ENCODE data around the gene MRGPRG.

The MRGPRG gene

DNA sequence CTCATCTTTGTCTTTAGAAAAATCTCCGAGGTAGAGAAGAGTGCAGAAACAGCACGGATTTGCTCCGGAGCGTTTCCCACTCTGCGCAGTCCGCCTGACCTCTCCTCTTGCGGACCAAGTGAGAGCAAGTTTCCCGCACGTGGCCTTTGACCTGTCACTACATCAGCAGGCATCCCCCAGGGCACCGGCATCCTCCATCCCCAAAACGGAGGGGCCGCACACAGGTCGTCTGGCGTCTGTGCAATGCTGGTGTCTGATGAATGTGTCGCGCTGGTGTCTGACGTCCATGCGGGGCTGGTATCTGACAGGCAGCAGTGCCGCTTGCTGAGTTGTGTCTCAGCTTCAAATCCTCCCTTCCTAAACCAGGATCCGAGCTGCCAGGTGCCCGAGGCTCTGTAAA lies 14.3 kb upstream of the MRGPRG start:
- Histone ChIP-seq H3K36me3 (ENCODE audit: control insufficient read depth in 1 of 2, insufficient read depth in 2 of 2, low read length in 2 of 2) (no peaks in the 10 kb centered on the region), H3K4me3 (ENCODE audit: low read depth in 1 of 2, low read length in 2 of 2) (no peak overlapping the region), H3K27ac (ENCODE audit: low read depth, low read length) (no peak overlapping the region), H3K27me3 (ENCODE audit: control insufficient read depth in 1 of 2, insufficient read depth in 2 of 2, low read length in 2 of 2) (no peaks in the 10 kb centered on the region), H3K4me1 (ENCODE audit: control insufficient read depth in 1 of 2, insufficient read depth in 2 of 2, low read length in 2 of 2) (no peaks in the 10 kb centered on the region), H3K9me3 (ENCODE audit: control insufficient read depth in 1 of 2, low read length in 2 of 2) (no peaks in the 10 kb centered on the region), H3K9ac (ENCODE audit: low read depth in 1 of 2, low read length in 2 of 2) (no peak overlapping the region)

DNA sequence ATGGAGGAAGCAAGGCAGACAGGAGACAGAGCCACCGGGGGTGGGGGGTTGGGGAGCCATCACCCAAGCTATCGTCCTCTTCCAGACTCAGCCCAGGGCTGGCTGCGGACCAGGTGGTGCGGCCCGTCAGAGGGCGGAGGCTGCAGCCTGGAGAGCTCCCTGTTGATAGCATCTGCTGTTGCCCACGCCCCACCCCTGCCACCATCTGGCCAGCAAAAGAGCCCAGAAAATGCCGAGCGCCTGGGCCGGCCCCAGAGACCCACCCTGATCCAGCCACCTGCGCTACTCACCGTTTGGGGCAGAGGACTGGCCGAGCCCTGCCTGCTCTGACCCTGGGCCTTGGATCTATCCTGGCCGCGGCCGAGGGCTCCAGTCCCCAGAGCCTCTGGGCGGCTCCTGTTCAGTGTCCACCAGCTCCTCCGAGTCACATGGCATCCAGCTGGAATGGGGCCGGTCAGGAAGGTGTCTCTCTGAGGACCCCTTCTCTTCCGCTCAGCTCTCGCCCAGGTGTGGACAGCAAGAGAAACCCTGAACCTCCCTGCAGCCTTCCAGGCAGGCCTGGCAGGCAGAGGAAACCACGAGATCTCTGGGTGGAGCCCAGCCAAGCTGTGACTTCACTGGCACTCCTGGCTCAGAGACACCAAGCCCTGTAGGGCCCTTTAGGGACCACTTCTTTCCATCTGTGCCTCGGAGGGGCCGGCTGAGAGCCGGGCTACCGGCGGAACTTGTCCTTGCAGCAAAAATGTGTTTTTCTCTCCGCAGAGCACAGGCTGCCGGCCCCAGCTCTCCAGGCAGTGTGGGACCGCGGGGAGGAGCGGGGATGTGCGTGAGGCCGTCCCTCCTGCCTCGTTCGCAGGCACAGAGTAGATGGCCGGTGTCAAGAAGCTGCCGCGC lies 13.5 kb upstream of the MRGPRG start, which contains the start of gene MRGPRE:
Gene MRGPRE (minus strand): TSS at position 567 of the 894 bp plus-strand sequence. CDS start 3,618 bp downstream, outside the sequence.
- H3K9me3 ChIP-seq (ENCODE audit: control insufficient read depth in 1 of 2, low read length in 2 of 2): no peaks in the 10 kb centered on the region
- no peak within 1 kb of the TSS for H3K4me3 ChIP-seq (ENCODE audit: low read depth in 1 of 2, low read length in 2 of 2)
- no peak within 1 kb of the TSS for H3K27ac ChIP-seq (ENCODE audit: low read depth, low read length)
- no peaks in the 10 kb centered on the region for H3K36me3 ChIP-seq (ENCODE audit: control insufficient read depth in 1 of 2, insufficient read depth in 2 of 2, low read length in 2 of 2)
- H3K4me1 ChIP-seq (ENCODE audit: control insufficient read depth in 1 of 2, insufficient read depth in 2 of 2, low read length in 2 of 2): no peaks in the 10 kb centered on the region
- H3K27me3 ChIP-seq (ENCODE audit: control insufficient read depth in 1 of 2, insufficient read depth in 2 of 2, low read length in 2 of 2): no peaks in the 10 kb centered on the region
- H3K9ac ChIP-seq (ENCODE audit: low read depth in 1 of 2, low read length in 2 of 2): no peak within 1 kb of the TSS

DNA sequence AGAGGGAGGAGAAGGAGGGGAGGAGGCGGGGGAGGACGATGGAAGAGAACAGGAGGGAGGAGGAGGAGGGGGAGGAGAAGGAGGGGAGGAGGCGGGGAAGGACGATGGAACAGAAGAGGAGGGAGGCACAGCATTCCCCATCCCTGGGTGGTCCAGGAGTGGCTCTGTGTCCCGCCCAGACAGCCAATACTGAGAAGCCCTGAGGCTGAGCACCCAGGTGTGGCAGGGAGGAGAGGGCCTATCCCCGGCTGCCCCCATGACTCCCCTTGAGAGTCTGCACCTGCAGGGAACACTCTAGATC lies 12.9 kb upstream of the MRGPRG start:
- Histone ChIP-seq H3K4me1 (ENCODE audit: control insufficient read depth in 1 of 2, insufficient read depth in 2 of 2, low read length in 2 of 2) (no peaks in the 10 kb centered on the region), H3K4me3 (ENCODE audit: low read depth in 1 of 2, low read length in 2 of 2) (no peak overlapping the region), H3K27ac (ENCODE audit: low read depth, low read length) (no peak overlapping the region), H3K27me3 (ENCODE audit: control insufficient read depth in 1 of 2, insufficient read depth in 2 of 2, low read length in 2 of 2) (no peaks in the 10 kb centered on the region), H3K36me3 (ENCODE audit: control insufficient read depth in 1 of 2, insufficient read depth in 2 of 2, low read length in 2 of 2) (no peaks in the 10 kb centered on the region), H3K9me3 (ENCODE audit: control insufficient read depth in 1 of 2, low read length in 2 of 2) (no peaks in the 10 kb centered on the region), H3K9ac (ENCODE audit: low read depth in 1 of 2, low read length in 2 of 2) (no peak overlapping the region)

DNA sequence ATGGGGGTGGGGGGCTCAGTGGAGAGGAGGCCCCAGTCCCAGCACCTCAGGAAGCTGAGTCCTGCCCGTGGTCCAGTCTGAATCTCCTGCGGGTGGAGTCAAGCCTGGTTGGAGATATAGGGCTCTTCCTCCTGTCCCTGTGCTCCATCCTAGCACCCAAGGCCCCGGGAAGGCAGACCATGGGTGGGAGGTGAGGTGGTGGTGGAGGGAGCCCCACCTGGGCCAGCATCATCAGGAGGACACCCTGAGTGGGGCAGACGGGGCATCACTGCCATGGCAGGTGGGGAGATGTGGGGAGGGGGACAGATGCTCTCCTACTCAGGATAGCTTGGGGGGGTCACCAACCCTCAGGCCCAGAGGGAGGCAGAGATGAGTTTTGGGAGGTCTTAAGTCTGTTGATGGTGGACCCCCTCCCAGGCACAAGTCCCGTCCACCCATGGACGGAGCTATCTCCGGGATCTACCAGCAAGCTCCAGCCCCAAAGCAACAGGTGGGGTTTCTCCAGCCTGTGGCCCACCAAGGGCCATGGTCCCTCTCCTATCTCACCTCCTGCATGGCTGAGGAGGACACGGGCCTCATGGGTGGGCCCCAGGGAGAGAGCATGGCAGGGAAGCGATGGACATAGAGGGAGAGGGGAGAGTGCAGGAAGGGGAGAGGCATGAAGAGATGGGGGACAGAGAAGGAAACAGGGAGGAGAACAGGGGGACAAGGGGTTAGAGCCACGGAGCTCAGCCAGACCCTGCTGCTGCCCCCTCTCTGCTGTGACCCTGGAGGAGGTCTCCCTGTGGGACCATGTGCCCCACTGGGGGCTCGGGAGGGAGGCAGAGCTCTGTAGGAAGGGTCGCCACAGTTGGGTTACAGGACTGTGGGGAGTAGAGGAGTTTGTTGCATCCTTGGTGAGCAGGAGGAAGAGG lies 12.3 kb upstream of the MRGPRG start:
- Histone ChIP-seq H3K9ac (ENCODE audit: low read depth in 1 of 2, low read length in 2 of 2) (no peak overlapping the region), H3K4me1 (ENCODE audit: control insufficient read depth in 1 of 2, insufficient read depth in 2 of 2, low read length in 2 of 2) (no peaks in the 10 kb centered on the region), H3K4me3 (ENCODE audit: low read depth in 1 of 2, low read length in 2 of 2) (no peak overlapping the region), H3K27me3 (ENCODE audit: control insufficient read depth in 1 of 2, insufficient read depth in 2 of 2, low read length in 2 of 2) (peaks cover 0 to 1% of the 10 kb centered on the region in 2 donors), H3K27ac (ENCODE audit: low read depth, low read length) (no peak overlapping the region), H3K36me3 (ENCODE audit: control insufficient read depth in 1 of 2, insufficient read depth in 2 of 2, low read length in 2 of 2) (no peaks in the 10 kb centered on the region), H3K9me3 (ENCODE audit: control insufficient read depth in 1 of 2, low read length in 2 of 2) (no peaks in the 10 kb centered on the region)

DNA sequence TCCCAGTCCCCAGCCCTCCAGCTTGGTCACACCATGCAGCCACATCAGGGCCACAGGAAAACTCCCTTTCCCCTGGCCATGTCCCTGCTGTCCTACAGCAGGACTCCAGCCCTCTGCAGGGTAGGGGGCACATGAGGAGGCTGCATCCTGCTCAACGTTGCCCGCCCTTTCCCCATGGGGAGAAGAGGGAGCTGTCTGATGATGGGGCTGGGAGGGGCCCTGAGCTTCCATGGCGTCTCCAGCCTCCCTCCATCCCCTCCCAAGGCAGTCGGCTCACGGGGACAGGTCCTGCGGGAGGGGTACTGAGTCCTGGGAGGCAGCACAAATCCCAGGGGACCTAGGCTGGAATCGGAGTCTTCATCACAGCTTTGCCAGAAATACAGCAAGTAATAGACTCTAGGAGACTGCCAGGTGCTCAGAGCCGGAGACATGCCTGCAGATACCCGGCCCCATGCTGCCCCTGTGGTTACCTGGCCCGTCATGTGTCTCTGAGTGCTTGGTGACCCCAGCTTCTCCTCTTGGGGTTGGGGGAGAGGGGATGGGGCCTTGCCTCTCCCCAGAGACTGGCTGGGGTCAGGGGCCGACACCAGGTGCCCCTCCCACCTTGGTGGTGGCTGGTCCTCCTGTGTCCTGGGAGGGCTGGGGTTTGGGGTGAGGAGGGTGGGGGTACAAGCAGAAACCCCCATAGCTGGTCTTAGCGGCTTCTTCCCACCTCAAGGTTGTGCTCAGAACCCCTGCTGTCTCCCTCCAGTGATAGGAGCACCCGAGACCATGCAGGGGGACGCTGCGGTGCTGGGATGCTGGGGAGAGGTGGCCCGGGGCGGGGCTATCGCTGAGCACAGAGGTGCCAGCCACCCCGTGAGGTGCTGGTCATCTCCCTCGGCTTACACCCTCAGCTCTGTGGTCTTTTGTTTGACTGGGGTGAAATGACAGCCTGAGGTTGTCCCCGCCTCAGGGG lies 11.3 kb upstream of the MRGPRG start:
- peaks cover 0 to 3% of the 10 kb centered on the region in 2 donors for H3K27me3 ChIP-seq (ENCODE audit: control insufficient read depth in 1 of 2, insufficient read depth in 2 of 2, low read length in 2 of 2)
- H3K36me3 ChIP-seq (ENCODE audit: control insufficient read depth in 1 of 2, insufficient read depth in 2 of 2, low read length in 2 of 2): no peaks in the 10 kb centered on the region
- H3K4me1 ChIP-seq (ENCODE audit: control insufficient read depth in 1 of 2, insufficient read depth in 2 of 2, low read length in 2 of 2): no peaks in the 10 kb centered on the region
- H3K9me3 ChIP-seq (ENCODE audit: control insufficient read depth in 1 of 2, low read length in 2 of 2): no peaks in the 10 kb centered on the region
- H3K4me3 ChIP-seq (ENCODE audit: low read depth in 1 of 2, low read length in 2 of 2): no peak overlapping the region
- H3K9ac ChIP-seq (ENCODE audit: low read depth in 1 of 2, low read length in 2 of 2): no peak overlapping the region
- H3K27ac ChIP-seq (ENCODE audit: low read depth, low read length): no peak overlapping the region

DNA sequence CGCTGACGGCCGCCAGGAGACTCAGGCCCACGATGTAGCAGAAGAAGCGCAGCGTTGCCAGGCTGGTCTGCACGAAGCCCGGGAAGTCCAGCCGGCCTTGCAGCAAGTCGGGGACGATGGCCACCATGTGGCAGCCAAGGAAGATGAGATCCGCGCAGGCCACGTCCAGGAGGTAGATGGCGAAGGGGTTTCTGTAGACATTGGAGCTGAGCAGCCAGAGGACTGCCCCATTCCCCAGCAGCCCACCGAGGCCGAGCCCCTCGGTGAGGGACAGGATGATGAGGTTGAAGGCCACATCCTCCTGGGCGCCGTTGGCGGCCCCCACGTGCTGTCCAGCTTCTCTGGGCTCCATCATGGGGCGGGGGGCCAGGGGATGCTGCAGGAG lies 9.8 kb upstream of the MRGPRG start:
- H3K9ac ChIP-seq (ENCODE audit: low read depth in 1 of 2, low read length in 2 of 2): no peak overlapping the region
- H3K4me1 ChIP-seq (ENCODE audit: control insufficient read depth in 1 of 2, insufficient read depth in 2 of 2, low read length in 2 of 2): no peaks in the 10 kb centered on the region
- H3K9me3 ChIP-seq (ENCODE audit: control insufficient read depth in 1 of 2, low read length in 2 of 2): no peaks in the 10 kb centered on the region
- H3K27me3 ChIP-seq (ENCODE audit: control insufficient read depth in 1 of 2, insufficient read depth in 2 of 2, low read length in 2 of 2): peaks cover 0 to 6% of the 10 kb centered on the region in 2 donors
- H3K36me3 ChIP-seq (ENCODE audit: control insufficient read depth in 1 of 2, insufficient read depth in 2 of 2, low read length in 2 of 2): no peaks in the 10 kb centered on the region
- H3K27ac ChIP-seq (ENCODE audit: low read depth, low read length): no peak overlapping the region
- no peak overlapping the region for H3K4me3 ChIP-seq (ENCODE audit: low read depth in 1 of 2, low read length in 2 of 2)

DNA sequence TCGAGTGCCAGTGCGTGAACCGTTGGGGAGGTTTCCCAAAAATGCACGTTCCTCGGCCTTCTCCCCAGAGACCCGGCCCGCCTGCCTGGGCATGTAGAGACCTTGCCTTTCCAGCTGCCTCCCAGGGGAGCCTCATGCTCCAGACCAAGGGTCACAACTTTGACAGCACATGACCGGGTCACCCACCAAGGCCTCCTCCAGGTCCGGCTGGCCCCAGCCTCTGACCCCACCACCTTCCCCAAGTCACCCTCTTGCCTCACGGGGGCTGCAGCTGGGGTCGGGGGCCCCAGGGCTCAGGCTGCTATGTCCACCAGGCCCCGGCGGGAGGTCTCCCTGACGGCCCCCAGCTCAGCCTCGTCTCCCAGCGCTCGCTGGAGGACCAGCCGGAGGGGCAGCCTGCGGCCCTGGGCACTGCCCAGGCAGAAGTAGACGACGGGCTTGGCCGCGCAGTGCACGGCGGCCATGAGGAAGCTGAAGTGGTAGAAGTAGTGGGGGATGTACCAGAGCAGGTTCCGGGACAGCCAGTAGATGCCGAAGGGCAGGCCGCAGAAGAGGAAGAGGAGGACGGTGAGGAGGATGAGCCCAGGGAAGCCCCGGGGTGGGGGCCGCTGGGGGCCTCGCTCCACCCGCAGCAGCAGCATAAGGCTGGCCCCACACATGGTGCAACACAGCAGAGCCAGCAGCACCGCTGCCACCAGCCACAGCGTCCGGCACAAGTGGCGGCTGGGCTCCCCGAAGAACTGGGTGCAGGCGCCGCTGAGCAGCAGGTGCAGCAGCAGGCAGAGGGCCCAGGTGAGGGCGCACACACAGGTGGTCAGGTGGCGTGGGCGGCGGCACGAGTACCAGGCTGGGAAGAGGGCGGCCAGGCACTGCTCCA lies 9.2 kb upstream of the MRGPRG start:
- no peak overlapping the region for H3K27ac ChIP-seq (ENCODE audit: low read depth, low read length)
- no peak overlapping the region for H3K4me3 ChIP-seq (ENCODE audit: low read depth in 1 of 2, low read length in 2 of 2)
- H3K36me3 ChIP-seq (ENCODE audit: control insufficient read depth in 1 of 2, insufficient read depth in 2 of 2, low read length in 2 of 2): no peaks in the 10 kb centered on the region
- no peaks in the 10 kb centered on the region for H3K4me1 ChIP-seq (ENCODE audit: control insufficient read depth in 1 of 2, insufficient read depth in 2 of 2, low read length in 2 of 2)
- peaks cover 0 to 10% of the 10 kb centered on the region in 2 donors for H3K27me3 ChIP-seq (ENCODE audit: control insufficient read depth in 1 of 2, insufficient read depth in 2 of 2, low read length in 2 of 2)
- no peaks in the 10 kb centered on the region for H3K9me3 ChIP-seq (ENCODE audit: control insufficient read depth in 1 of 2, low read length in 2 of 2)
- H3K9ac ChIP-seq (ENCODE audit: low read depth in 1 of 2, low read length in 2 of 2): no peak overlapping the region

DNA sequence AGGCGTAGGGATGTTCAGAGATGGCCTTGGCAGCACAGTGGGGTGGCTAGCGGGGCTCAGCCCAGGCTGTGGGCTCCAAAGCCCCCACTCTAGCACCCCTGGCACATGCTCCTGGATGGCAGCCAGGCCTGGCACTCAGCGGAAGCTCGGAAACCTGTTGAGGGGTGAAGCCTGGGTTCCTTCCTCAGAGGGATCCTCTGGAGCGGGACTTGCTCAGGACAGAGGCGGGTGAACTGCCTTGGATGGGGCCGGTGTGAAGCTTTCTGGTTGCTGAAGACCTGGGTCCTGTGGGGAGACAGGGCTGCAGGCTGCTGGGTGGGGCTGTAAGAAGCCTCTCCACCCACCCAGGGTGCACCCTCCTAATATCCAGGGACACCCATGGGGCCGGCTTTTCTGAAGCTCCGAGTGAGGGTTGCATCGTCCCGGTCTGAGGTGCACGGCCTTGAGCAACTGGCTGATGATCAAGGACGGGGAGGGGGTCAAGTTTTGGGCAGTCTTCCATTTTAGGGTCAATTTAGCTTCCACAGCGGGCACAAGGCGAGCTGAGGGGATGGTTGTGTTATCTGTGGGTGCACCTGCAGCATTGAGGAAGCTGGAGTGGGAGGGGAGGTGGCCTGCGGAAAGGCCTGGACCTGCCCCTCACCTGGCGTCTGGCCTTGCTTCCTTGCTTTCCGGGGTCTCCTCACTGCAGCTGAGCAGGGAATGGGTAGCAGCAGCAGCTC lies 8.4 kb upstream of the MRGPRG start:
- Histone ChIP-seq H3K36me3 (ENCODE audit: control insufficient read depth in 1 of 2, insufficient read depth in 2 of 2, low read length in 2 of 2) (no peaks in the 10 kb centered on the region), H3K4me3 (ENCODE audit: low read depth in 1 of 2, low read length in 2 of 2) (no peak overlapping the region), H3K9me3 (ENCODE audit: control insufficient read depth in 1 of 2, low read length in 2 of 2) (no peaks in the 10 kb centered on the region), H3K9ac (ENCODE audit: low read depth in 1 of 2, low read length in 2 of 2) (no peak overlapping the region), H3K27ac (ENCODE audit: low read depth, low read length) (no peak overlapping the region), H3K4me1 (ENCODE audit: control insufficient read depth in 1 of 2, insufficient read depth in 2 of 2, low read length in 2 of 2) (no peaks in the 10 kb centered on the region), H3K27me3 (ENCODE audit: control insufficient read depth in 1 of 2, insufficient read depth in 2 of 2, low read length in 2 of 2) (peaks cover 0 to 17% of the 10 kb centered on the region in 2 donors)

All from duodenal mucosa (tissue), 2 donors.